SW 1271 (cell line): ENCODE results near the gene RABL6.
"Not testable (repeated sequence)": the region's sequence is repeated elsewhere in the genome, so short reads cannot be mapped to it uniquely, and the experiment has no call there.

Source experiments
- DNase-seq, 2 experiments: peaks; one replicate each; lab custom pipeline; 2025; lab: John Stamatoyannopoulos, UW

The RABL6 gene

DNA sequence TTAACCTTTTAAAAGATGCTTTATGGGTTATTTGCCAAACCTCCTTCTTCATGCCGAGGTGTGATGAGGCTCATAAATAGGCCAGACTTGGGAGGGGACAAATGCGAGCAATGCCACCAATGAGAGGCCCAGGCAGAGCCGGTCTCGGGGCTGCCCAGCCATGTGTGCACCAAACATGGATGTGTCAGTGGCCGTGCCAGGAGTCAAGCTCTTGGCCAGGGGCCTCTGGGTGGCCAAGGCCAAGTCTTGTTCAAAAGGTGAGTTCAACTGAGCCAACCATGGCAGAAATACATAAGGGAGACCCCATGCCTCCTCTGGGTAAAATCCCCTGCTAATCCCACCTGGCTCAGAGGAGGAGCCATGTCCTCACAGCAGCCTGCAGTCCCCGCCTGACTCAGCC, 32.6 kb upstream of the RABL6 start:
- no peak for DNase-seq

DNA sequence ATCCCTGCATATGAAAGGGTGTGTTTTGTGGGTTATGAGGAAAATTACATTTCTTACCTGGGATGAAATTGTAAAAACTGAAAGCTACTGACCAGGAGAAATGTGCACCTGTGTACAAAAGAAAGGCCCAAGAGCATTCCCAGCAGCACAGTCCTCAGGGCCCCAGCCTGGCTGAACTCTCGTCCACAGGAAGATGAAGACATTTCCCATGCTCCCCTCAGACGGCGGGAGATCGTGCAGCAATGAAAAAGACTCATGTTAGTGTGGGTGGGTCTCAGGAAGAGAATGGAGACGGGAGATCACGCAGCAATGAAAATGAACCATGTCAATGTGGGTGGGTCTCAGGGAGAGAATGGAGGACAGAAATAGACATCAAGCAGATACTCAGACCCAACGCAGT, 30.8 kb upstream of the RABL6 start:
- no peak for DNase-seq

DNA sequence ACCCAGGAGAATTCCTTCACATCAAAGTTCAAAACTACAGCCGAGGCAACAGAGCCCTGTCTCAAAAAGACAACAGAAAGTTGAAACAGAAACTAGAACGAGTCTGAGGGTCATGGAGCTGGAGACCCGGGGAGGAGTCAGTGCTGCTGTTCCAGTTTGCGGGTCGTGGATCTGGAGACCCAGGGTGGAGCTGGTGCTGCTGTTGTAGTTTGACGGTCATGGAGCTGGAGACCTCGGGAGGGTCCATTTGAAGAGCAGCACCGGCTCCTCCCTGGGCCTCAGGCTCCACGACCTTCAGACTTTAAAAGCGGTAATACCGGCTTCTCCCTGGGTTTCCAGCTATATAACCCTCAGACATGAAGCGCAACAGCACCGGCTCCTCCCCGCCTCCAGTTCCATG, 30.4 kb upstream of the RABL6 start:
- no peak for DNase-seq

DNA sequence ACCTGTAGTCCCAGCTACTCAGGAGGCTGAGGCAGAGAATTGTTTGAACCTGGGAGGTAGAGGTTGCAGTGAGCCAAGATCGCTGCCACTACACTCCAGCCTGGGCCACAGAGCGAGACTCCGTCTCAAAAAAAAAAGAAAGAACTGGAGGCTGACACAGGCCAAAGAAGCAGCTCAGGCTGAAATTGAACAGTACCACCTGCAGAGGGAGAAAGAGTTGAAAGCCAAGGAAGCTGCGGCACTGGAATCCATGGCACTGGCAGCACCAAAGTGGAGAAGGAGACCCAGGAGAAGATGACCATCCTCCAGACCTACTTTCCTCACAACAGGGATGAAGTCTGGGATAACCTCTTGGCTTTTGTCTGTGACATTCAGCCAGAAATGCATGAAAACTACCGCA, 27.9 kb upstream of the RABL6 start:
- DNase-seq: peak in 1 of 2 experiments; percentile 17

DNA sequence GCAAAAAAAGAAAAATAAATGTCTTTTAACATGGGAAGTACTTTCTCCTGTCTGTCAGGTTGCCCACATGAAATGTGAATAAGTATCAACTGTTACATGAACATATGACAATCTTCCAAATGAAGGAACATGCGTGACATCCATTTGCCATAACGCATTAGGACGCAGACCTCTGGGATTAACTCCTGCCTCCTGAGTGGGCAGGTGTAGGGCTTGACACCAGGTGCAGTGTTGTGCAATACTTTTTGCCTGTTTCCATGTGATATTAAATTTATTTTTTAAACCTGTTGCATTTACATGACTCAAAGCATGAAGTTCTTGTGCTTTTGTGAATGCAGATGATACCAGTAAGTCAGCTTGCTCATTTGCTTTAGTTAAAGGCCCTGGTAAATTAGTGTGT, 25.3 kb upstream of the RABL6 start:
- DNase-seq: no peak

DNA sequence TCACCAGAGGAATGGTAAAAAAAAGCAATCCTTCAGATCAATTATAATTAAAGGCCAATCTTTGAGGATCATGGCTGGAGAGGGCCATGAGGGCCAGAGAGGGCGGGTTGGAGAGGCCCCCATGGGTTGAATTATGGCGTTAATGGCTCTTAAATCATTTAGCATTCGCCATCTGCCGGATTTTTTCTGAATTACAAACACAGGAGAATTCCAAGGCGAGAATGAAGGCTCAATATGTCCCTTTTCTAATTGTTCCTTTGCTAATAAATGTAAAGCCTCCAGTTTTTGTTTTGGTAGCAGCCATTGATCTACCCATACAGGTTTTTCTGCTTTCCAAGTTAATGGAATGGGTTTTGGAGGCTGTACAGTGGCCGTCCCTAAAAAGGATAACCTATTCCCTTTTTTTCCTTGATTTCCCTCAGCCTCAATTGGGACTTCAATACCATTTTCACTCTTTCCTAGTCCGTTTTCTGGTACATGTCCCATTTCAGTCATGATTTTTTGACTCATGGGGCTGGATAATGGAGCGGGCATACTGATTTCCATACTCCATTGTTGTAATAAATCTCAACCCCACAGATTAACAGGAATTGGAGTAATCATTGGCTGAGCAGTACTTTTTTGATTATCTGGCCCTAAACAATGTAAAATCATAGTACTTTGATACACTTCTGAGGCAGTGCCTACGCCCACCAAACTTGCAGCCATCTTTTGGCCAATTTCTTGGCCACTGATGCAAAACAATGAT, 23.3 kb upstream of the RABL6 start:
- DNase-seq: peak; percentile 43 to 63

DNA sequence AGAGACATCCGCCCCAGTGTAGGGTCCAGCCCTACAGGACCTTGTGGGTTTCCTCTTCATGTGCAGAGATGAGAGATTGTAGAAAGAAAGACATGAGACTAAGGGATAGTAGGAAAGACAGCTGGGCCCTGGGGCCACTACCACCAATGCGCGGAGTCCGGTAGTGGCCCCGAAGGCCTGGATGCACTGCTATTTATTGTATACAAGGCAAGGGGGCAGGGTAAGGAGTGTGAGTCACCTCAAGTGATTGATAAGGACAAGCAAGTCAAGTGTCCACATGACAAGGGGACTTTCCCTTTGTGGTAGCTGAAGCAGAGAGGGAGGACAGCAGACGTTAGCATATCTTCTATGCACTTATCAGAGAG, 22.8 kb upstream of the RABL6 start:
- DNase-seq: no peak

DNA sequence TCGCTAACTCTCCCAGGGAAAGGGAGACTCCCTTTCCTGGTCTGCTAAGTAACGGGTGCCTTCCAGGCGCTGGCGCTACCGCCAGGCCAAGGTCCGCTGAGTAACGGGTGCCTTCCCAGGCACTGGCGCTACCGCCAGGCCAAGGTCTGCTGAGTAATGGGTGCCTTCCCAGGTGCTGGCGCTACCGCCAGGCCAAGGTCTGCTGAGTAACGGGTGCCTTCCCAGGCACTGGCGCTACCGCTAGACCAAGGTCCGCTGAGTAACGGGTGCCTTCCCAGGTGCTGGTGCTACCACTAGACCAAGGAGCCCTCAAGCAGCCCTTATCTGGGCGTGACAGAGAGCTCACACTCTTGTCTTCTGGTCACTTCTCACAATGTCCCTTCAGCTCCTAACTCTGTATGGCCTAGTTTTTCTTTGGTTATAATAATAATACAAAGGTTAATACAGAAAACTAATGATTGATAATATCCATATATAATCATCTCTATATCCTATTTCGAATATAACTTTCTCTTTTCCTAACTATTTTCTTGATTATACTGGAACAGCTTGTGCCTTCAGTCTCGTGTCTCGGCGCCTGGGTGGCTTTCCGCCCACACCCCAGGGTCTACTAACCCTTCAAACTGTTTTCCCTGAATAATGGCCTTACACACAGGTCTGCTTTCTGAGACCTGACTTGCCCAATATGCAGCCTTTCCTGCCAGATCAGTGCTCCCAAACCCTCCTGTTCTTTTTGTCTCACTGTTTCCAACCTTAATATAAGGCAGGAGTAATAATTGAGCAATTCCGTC, 22.0 kb upstream of the RABL6 start:
- not testable (repeated sequence) for DNase-seq

DNA sequence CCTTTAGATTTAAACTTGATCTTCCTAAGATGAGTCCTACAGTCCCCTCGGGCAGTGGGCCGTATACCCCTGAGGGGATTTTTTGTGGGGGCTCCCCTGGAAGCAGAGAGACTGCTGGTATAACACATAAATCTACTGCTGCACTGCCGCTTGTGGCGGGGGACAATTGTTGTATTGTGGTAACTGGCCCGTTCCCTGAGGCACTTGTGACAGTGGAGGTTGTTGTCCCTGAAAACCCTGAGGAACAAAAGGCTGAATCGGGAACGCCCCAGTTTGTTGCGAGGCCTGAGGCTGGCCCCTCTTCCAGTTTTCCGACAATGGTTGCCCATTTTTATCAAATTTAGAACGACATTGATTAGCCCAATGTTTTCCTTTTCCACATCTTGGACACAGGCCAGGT, 21.3 kb upstream of the RABL6 start:
- no peak for DNase-seq

DNA sequence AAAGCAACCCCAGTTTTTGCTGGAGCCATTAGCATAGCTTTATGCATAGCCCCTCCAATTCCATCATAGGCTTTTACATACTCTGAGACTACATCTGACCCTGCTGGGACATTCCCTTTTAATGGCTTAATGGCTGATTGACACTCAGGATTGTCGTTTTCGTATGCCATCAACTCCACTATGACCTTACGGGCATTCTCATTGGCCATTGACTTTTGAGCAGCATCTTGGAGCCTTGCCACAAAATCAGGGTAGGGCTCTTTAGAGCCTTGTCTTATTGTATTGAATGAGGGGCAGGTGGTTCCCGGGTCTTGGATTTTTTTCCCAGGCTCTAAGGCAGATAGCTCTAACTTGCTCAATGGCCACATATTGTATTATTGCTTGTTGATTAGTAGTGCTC, 20.8 kb upstream of the RABL6 start:
- not testable (repeated sequence) for DNase-seq

DNA sequence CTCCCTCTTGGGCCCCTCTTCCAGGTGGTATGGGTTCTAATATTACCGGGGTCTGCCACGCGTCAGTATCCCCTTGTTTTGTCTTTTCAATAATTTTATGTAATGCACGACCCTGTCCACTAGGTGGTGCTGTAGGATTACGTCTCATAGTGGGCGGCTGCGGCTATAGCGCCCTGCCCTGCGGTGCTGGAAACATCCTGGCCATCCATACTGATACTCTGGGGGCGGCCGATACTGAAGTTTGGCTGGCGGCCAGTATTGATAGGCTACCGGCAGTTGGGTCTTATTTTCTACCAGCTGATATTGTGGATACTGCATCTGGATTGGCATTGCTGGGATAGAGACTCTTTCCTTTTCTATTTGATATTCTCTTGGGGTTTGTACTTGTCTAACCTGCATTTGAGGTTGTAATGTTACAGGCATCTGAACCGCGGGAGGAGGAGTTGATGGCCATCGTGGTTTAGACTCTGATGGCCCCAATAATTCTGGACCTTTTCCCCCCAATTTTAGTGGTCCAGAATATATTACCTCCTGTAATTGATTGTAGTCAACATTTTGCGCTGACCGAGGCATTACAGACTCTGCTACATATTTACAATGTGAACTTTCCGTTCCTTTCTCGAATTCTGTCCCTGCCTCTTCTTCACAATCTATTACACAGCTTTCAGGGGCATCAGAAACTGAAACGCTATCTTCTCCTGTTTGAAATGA, 19.9 kb upstream of the RABL6 start:
- DNase-seq: peak in 1 of 2 experiments; percentile 66

DNA sequence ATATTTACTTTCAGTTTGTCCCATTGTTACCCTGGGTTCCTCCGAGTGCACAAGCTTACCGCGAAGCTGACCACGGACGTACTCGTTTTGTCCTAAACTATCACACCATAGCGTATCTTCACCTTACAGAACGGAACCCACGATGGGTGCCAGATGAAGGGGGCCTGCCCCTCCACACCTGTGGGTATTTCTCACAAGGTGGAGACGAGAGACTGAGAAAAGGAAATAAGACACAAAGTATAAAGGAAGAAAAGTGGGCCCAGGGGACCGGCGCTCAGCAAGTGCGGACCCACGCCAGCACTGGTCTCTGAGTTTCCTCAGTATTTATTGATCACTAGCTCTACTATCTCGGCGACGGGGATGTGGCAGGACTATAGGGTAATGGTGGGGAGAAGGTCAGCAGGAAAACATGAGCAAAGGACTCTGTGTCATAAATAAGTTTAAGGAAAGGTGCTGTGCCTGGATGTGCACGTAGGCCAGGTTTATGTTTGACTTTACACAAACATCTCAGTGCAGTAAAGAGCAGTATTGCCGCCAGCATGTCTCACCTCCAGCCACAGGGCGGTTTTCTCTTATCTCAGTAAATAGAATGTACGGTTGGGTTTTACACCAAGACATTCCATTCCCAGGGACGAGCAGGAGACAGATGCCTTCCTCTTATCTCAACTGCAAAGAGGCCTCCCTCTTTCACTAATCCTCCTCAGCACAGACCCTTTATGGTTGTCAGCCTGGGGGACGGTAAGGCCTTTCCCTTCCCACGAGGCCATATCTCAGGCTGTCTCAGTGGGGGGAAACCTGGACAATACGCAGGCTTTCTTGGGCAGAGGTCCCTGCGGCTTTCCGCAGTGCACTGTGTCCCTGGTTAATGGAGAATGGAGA, 18.9 kb upstream of the RABL6 start:
- not testable (repeated sequence) for DNase-seq

DNA sequence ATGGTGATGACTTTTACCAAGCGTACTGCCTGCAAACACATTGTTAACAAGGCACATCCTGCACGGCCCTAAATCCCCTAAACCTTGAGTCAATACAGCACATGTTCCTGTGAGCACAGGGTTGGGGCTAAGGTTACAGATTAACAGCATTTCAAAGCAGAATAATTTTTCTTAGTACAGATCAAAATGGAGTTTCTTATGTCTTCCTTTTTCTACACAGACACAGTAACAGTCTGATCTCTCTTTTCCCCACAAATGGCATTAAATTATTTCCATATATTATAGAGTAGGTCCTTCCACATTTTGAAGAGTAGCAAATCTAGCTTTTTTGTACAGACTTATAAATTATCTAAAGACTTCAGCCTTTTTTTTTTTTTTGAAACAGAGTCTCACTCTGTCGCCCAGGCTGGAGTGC, 18.2 kb upstream of the RABL6 start:
- no peak for DNase-seq

DNA sequence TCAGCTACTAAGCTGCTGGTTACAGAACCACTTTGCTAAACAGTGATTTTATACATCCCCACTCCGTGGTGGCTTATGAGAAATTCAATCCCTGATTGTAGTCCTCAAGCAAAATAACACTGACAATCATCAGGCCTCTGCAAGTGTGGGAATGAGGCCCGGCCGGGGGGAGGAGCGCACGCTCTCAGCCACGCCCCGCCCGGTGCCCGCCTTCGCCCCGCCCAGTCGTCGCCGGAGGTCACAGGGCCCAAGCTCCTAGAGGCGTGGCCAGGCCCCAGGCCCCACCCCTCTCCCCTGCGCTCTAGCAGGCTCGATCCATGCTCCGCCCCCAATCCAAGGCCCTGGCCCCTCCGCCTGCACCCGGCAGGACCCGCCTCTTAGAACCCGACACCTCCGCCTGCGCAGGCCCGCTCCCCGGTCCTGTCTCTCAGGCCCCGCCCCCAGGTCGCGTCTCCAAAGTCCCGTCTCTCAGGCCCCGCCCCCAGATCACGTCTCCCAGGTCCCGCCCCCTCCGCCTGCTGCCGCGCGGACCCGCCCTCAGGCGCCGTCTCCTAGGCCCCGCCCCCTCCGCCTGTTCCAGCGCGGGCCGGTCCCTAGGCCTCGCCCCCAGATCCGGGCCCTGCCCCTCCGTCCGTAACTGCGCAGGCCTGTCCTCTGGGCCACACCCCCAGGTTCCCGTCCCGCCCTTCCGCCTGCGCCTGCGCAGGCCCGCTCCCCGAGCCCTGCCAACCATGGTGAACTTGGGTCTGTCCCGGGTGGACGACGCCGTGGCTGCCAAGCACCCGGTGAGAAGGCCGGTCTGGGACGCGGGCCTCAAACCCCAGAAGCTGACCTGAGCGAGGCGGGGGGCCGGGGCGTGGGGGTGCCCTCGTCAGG, 16.9 kb upstream of the RABL6 start, which contains the start of gene TMEM141:
Gene TMEM141 (plus strand): TSS at position 705 of the 876 bp plus-strand sequence. CDS start 27 bp downstream, at position 732.
- DNase-seq: peak; percentile 93 to 99

DNA sequence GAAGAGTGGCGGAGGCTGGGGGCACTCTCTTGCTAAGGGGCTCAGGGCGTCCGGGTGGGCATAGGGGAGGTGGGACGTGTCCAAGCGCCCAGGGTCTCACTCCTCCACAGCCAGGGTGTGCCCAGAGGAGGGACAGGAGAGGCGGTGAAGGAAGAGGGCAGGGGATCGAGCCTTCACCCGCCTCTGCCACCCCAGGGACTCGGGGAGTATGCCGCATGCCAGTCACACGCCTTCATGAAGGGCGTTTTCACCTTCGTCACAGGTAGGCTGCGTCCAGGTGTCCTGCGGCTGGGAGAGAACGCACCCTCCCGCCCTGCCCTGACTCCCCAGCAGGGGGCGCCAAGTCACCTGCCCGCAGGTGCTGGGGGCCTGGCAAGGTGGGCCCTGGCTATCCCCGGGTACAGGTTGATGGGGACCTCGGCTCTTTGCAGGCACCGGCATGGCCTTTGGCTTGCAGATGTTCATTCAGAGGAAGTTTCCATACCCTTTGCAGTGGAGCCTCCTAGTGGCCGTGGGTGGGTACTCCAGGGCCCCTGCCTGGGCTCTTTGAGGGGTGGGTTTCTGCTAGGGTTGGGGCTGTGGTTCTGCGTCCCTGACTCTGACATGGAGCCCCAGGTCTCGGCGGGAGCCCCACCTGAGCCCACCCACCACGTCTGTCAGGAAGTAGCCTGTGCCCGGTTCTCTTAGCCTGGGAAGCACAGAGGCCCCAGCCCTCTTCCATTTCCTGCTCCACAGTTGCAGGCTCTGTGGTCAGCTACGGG, 16.1 kb upstream of the RABL6 start:
- DNase-seq: peak in 1 of 2 experiments; percentile 40

DNA sequence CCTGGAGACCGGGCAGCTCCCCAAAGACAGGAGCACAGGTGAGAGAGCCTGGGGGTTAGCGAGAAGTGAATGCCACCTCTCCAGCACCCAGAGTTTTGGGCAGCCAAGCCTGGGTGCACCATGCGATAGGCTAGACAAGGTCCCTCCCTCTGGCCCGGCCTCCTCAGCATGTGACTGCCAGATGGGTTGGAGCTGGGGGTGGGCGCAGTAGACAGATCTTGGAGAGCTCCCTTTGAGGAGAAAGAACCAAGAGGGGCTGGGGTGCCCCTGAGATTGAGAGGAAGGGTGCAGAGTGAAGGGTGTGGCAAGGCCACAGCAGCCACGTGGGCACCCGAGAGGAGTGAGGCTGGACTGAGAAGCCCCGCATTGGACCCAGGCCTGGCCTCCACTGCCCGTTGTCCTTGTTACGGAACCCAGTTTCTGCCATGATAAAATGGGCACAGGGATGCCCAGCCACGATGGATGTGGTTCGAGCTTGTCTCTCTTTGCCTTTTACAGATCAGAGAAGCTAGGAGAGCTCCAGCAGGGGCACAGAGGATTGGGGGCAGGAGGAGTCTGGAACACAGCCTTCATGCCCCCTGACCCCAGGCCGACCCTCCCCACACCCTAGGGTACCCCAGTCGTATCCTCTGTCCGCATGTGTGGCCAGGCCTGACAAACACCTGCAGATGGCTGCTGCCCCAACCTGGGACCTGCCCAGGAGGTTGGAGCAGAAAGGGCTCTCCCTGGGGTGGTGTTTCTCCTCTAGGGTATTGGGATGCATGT, 15.2 kb upstream of the RABL6 start:
- DNase-seq: no peak

DNA sequence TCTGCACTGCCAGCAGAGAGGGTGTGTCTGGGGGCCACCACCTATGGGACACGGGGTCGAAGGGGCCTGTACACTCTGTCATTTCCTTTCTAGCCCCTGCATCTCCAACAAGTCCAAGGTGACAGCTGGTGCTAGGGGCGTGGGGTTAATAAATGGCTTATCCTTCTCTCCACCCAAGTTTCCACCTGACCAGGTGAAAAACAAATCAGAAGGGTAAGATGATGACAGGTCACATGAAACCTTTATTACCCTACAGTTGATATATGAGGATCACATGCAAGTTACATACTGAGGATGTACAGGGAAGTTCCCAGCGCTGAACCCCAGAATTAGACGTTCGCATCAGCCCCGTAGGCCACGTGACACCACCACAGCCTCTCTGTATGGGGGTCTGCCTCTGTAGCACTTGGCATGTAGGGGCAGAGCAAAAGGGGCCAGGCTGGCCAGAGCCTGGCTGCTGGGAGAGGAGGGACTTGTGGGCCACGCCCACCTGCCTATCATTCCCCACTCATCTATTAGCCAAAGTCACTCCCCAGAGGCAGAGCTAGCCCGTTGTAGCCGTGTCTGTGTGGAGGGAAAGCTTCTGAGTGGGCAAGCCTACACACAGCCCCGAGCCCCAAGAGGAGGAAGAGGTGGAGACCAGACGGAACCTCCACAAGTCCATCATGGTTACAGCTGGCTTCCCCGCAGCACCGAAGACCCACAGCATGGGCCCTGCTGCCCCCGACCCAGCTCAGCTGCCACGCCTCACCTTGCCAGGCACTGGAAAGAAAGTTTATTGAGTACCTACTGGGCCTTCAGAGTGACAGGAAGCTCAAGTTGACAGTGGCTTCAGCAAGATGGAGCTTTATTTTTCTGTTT, 14.4 kb upstream of the RABL6 start:
- DNase-seq: peak in 1 of 2 experiments; percentile 45
